GM18526 (cell line): Measurements from ENCODE around the gene PCYOX1L.
A peak's percentile ranks its signal among the peaks of the same experiment; 100 is the strongest.

Experiments used
- POLR2A ChIP-seq: IDR thresholded peaks from 3 replicates; pipeline ENCODE4 v1.6.1; 2011; ENCODE audit not compliant: insufficient read length; ENCODE audit errors: extremely low read depth

PCYOX1L gene, protein sequence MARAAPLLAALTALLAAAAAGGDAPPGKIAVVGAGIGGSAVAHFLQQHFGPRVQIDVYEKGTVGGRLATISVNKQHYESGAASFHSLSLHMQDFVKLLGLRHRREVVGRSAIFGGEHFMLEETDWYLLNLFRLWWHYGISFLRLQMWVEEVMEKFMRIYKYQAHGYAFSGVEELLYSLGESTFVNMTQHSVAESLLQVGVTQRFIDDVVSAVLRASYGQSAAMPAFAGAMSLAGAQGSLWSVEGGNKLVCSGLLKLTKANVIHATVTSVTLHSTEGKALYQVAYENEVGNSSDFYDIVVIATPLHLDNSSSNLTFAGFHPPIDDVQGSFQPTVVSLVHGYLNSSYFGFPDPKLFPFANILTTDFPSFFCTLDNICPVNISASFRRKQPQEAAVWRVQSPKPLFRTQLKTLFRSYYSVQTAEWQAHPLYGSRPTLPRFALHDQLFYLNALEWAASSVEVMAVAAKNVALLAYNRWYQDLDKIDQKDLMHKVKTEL

GRCh38 chr5:149357370-149358293 lies at the start of gene PCYOX1L:
PCYOX1L (plus strand) TSS chr5:149358046; CDS start chr5:149358069, 23 bp downstream.
- TF ChIP-seq POLR2A: peak; percentile 82

DNA sequence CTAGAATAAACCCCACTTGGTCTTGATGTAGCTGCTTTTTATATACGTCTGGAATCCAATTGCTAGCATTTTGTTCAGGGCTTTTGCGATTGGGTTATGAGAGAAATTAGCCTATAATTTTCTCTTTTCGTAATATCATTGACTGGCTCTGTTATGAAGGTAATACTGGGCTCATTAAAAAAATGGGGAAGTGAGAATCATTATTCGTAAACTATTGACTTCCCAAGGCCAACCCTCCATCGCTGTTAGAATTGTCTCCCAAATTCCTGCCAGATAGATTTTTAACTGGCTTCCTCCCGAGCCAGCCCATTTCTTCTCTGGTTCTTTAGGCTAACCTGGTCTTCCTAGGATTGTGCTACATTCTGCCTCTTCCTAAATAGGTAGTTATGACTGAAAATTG lies 48.5 kb upstream of the PCYOX1L start:
- no peak for TF ChIP-seq POLR2A

DNA sequence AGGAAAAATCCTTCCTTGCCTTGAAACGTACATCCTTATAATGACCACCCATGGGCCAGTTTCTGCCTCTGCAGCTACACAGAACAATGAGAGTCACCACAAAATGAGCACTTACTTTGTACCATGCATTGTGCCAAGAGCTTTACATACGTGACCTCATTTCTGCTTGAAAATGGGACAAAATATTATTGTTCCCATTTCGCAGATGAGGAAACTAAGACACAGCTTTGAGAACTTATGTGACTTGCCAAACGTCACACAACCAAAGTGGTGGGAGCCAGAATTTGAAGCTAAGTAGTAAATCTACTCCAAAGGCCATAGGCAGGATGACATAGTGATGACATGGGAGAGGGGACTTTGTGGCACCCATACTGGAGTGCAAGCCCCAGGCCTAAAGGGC lies 47.4 kb upstream of the PCYOX1L start:
- no peak for TF ChIP-seq POLR2A

GRCh38 chr5:149310947-149311658 lies 46.7 kb upstream of the PCYOX1L start:
- TF ChIP-seq POLR2A: no peak

GRCh38 chr5:149313151-149313841 lies 44.5 kb upstream of the PCYOX1L start:
- TF ChIP-seq POLR2A: no peak

DNA sequence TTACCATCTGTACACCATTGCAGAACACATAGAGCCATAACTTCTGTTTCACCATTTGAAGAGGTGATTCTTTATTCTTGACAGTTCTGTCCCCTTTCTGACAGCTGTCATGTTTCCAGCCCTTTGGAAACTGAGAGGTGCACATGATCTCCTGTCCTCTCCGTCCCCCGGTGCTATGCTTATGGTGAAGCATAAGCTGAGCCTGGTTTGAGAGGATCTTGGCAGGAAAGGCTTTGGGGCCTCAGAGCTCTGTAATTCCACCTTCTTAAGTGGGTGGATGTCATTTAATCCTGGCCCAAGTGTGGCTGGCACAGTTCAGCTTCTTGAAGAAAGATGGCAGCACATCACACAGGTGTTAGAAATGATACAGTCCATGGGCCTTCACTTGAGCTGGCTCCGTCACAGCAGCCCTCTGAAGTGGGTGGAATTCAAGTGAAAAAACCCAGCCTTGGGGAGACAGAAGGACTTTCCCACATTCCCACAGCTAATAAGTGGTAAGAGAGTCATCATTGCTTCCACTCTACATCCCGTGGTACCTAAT lies 43.2 kb upstream of the PCYOX1L start:
- no peak for TF ChIP-seq POLR2A

- TF ChIP-seq POLR2A: no peak
Measured at GRCh38 chr5:149315753-149316152, 42.1 kb upstream of the PCYOX1L start.

DNA sequence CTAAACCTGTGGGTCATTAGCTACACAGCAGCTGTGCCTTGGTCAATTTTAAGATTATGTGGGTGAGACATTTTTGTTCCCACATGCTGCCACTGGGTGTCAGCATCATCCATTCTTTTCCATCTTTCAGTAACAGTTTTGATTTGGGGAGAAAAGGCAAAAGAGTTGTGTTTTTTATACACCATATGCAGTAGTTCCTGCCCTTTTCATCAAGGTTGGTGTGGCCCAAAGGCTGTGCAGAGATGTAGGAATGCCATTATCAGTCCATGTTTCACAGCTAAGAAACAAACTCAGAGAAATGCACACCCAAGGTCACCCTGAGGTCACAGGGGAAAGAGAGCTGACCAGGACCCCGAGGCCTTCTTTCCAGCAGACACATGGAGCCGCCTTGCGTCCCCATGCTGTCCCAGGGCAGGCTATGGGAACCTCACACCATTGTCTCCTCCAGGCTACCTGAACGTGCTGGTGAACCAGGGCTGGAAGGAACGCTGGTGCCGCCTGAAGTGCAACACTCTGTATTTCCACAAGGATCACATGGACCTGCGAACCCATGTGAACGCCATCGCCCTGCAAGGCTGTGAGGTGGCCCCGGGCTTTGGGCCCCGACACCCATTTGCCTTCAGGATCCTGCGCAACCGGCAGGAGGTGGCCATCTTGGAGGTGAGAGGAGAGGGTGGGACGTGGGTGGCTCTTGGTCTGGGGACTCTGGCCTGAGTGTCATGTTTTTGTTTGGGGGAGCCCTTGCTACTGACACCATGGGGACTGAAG lies 40.4 kb upstream of the PCYOX1L start:
- no peak for TF ChIP-seq POLR2A

- no peak for TF ChIP-seq POLR2A
Measured at GRCh38 chr5:149319174-149319573, 38.7 kb upstream of the PCYOX1L start.

- TF ChIP-seq POLR2A: no peak
Measured at GRCh38 chr5:149320791-149321330, 37.0 kb upstream of the PCYOX1L start.

DNA sequence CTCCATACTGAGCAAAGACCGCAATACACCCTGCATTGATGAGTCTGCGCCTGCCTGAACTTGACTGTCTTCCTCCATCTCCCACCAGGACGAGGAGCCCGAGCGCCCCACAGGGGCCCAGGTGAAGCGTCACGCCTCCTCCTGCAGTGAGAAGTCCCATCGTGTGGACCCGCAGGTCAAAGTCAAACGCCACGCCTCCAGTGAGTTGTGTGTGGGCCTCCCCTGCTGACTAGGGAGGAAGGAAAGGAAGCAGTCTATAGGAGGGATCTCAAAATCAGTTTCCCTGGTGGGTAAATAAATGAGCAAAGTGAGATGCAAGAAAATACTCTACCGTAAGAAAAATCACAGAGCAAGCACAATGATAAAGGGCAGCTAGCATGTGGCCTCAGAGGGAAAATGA lies 35.3 kb upstream of the PCYOX1L start:
- TF ChIP-seq POLR2A: no peak

- no peak for TF ChIP-seq POLR2A
Measured at GRCh38 chr5:149323210-149323609, 34.6 kb upstream of the PCYOX1L start.

GRCh38 chr5:149323621-149324205 lies 34.1 kb upstream of the PCYOX1L start:
- no peak for TF ChIP-seq POLR2A
